Glomerular endothelial cell (primary cell): ENCODE data around the gene SALL2. TPM values are rescaled to one million over a fixed set of nuclear protein-coding genes. Genes with fewer than 3 reads are reported as not detected.

Experiments used
- DNase-seq: peaks from one replicate; pipeline ENCODE4 v3.0.0-alpha.2; 2011; ENCODE audit warnings: low read depth, low spot score; ENCODE audit errors: extremely low read depth
- total RNA-seq: library from RNA; depleted of rRNA; stranded (reverse); fragments of >200 nt; gene quantifications from 2 replicates; pipeline ENCODE4 v1.2.3, GENCODE V29; 2015

The SALL2 gene
- total RNA-seq, 1 donor from 2014 or later: 2.9 TPM

GRCh38 chr14:21494902-21495762, 31.0 kb downstream of the SALL2 start:
- no peak for DNase-seq

- DNase-seq: no peak
Measured at GRCh38 chr14:21486640-21487087, 39.5 kb downstream of the SALL2 start.

GRCh38 chr14:21476925-21477681, 49.0 kb downstream of the SALL2 start, which contains the start of the genes RAB2B and TOX4:
TSS of gene RAB2B (minus strand) at chr14:21476959. CDS start at chr14:21476872, 87 bp downstream.
TSS of gene TOX4 (plus strand) at chr14:21477195. CDS start at chr14:21477279, 84 bp downstream.
- DNase-seq: peak; percentile 96

- DNase-seq: no peak
Measured at GRCh38 chr14:21476523-21476924, 49.6 kb downstream of the SALL2 start.

- DNase-seq: no peak
Measured at GRCh38 chr14:21475767-21476522, 50.2 kb downstream of the SALL2 start.

Other genes with a start within 250 kb of the SALL2 start
- gene RPGRIP1, start 246.3 kb downstream of the SALL2 start, total RNA-seq: not detected in 2 replicates
- gene SUPT16H, start 142.3 kb downstream of the SALL2 start, total RNA-seq: 45.1 and 50.9 TPM in 2 replicates
- 49.8 and 69.1 TPM in 2 replicates for gene CHD8, start 70.2 kb downstream of the SALL2 start, total RNA-seq
- 23.7 and 29.1 TPM in 2 replicates for gene RAB2B, start 49.4 kb downstream of the SALL2 start, total RNA-seq
- 30.6 and 53.0 TPM in 2 replicates for gene TOX4, start 49.2 kb downstream of the SALL2 start, total RNA-seq
- gene METTL3, start 15.0 kb downstream of the SALL2 start, total RNA-seq: 45.0 and 49.8 TPM in 2 replicates
- not detected in 2 replicates for gene OR10G3, start 53.7 kb upstream of the SALL2 start, total RNA-seq
- gene OR10G2, start 108.6 kb upstream of the SALL2 start, total RNA-seq: not detected in 2 replicates
- gene OR4E2, start 127.5 kb upstream of the SALL2 start, total RNA-seq: not detected in 2 replicates
- not detected in 2 replicates for gene OR4E1, start 147.5 kb upstream of the SALL2 start, total RNA-seq